GM23338 (cell line): ENCODE data around the gene TCERG1L.

Experiments
- CREB1 ChIP-seq: fragments of 250-450 bp; sonication (Bioruptor Pico); IDR thresholded peaks from 2 replicates; pipeline ENCODE4 v1.5.0; 2020; ENCODE audit warnings: low read depth, mild to moderate bottlenecking, moderate library complexity
- EZH2 ChIP-seq: fragments of 200-600 bp; sonication (generic); IDR thresholded peaks from one replicate; pipeline ENCODE4 v1.8.0; 2017; ENCODE audit warnings: antibody characterized with exemption, mild to moderate bottlenecking, low read depth; ENCODE audit not compliant: unreplicated experiment
- EZH2phosphoT487 ChIP-seq: fragments of 200-600 bp; sonication (generic); IDR thresholded peaks from one replicate; pipeline ENCODE4 v1.8.1; 2018; ENCODE audit warnings: antibody characterized with exemption; ENCODE audit not compliant: unreplicated experiment
- JUNB ChIP-seq: IDR thresholded peaks from one replicate; pipeline ENCODE4 v1.6.1; 2016; ENCODE audit warnings: antibody characterized with exemption; ENCODE audit not compliant: unreplicated experiment
- NANOG ChIP-seq: IDR thresholded peaks from 2 replicates; pipeline ENCODE4 v1.6.1; 2016; ENCODE audit warnings: antibody characterized with exemption, borderline replicate concordance
- POLR2AphosphoS5 ChIP-seq: IDR thresholded peaks from 2 replicates; pipeline ENCODE4 v1.6.1; 2016; ENCODE audit warnings: antibody characterized with exemption, low read depth
- STAT1 ChIP-seq: IDR thresholded peaks from one replicate; pipeline ENCODE4 v1.6.1; 2016; ENCODE audit warnings: antibody characterized with exemption; ENCODE audit not compliant: unreplicated experiment
- ZNF114 ChIP-seq: fragments of 250-450 bp; sonication (Bioruptor Pico); IDR thresholded peaks from 2 replicates; pipeline ENCODE4 v1.5.0; 2020; ENCODE audit warnings: mild to moderate bottlenecking, moderate library complexity
- ZNF331 ChIP-seq: fragments of 250-450 bp; sonication (Bioruptor Pico); IDR thresholded peaks from 2 replicates; pipeline ENCODE4 v1.5.0; 2020; ENCODE audit warnings: low read depth, mild to moderate bottlenecking, moderate library complexity
- TF ChIP-seq, protein P1 (sequence below), 2 experiments: fragments of 200-600 bp in 1 of 2; sonication (generic) in 1 of 2; conservative IDR thresholded peaks; 2 replicates each; pipeline versions ENCODE4 v1.5.1 to v1.6.1; 2016 to 2017; ENCODE audit warnings: antibody characterized with exemption in 2 of 2, low read depth in 2 of 2, mild to moderate bottlenecking in 2 of 2, moderate library complexity in 1 of 2
- TF ChIP-seq, protein P2 (sequence below): IDR thresholded peaks from one replicate; pipeline ENCODE4 v1.6.1; 2018; ENCODE audit warnings: antibody characterized with exemption; ENCODE audit not compliant: unreplicated experiment
- TF ChIP-seq, protein P3 (sequence below): IDR thresholded peaks from 2 replicates; pipeline ENCODE4 v1.6.1; 2016; ENCODE audit warnings: antibody characterized with exemption
- TF ChIP-seq, protein P4 (sequence below): fragments of 250-450 bp; sonication (Bioruptor Pico); IDR thresholded peaks from 2 replicates; pipeline ENCODE4 v1.5.0; 2020; ENCODE audit warnings: mild to moderate bottlenecking, moderate library complexity

DNA sequence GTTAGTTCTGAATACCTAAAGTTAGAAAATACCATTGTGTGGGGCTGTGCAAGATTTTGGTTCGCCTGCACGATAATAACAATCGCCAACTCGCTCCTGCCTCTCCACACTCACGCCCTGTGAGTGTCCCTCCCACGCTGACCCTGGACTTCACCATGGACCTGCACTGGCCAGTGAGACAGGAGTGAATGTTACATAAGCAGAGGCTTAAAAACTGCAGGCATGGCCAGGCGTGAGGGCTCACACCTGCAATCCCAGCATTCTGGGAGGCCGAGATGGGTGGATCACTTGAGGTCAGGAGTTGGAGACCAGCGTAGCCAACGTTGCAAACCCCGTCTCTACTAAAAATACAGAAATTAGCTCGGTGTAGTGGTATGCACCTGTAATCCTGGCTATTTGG lies 68.4 kb downstream of the TCERG1L start:
- TF ChIP-seq, protein P1, sequence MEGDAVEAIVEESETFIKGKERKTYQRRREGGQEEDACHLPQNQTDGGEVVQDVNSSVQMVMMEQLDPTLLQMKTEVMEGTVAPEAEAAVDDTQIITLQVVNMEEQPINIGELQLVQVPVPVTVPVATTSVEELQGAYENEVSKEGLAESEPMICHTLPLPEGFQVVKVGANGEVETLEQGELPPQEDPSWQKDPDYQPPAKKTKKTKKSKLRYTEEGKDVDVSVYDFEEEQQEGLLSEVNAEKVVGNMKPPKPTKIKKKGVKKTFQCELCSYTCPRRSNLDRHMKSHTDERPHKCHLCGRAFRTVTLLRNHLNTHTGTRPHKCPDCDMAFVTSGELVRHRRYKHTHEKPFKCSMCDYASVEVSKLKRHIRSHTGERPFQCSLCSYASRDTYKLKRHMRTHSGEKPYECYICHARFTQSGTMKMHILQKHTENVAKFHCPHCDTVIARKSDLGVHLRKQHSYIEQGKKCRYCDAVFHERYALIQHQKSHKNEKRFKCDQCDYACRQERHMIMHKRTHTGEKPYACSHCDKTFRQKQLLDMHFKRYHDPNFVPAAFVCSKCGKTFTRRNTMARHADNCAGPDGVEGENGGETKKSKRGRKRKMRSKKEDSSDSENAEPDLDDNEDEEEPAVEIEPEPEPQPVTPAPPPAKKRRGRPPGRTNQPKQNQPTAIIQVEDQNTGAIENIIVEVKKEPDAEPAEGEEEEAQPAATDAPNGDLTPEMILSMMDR (conservative IDR thresholded peaks at IDR 0.05; ENCODE audit: low read depth in 2 of 2): no peak
- TF ChIP-seq, protein P2, sequence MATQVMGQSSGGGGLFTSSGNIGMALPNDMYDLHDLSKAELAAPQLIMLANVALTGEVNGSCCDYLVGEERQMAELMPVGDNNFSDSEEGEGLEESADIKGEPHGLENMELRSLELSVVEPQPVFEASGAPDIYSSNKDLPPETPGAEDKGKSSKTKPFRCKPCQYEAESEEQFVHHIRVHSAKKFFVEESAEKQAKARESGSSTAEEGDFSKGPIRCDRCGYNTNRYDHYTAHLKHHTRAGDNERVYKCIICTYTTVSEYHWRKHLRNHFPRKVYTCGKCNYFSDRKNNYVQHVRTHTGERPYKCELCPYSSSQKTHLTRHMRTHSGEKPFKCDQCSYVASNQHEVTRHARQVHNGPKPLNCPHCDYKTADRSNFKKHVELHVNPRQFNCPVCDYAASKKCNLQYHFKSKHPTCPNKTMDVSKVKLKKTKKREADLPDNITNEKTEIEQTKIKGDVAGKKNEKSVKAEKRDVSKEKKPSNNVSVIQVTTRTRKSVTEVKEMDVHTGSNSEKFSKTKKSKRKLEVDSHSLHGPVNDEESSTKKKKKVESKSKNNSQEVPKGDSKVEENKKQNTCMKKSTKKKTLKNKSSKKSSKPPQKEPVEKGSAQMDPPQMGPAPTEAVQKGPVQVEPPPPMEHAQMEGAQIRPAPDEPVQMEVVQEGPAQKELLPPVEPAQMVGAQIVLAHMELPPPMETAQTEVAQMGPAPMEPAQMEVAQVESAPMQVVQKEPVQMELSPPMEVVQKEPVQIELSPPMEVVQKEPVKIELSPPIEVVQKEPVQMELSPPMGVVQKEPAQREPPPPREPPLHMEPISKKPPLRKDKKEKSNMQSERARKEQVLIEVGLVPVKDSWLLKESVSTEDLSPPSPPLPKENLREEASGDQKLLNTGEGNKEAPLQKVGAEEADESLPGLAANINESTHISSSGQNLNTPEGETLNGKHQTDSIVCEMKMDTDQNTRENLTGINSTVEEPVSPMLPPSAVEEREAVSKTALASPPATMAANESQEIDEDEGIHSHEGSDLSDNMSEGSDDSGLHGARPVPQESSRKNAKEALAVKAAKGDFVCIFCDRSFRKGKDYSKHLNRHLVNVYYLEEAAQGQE: no peak
- TF ChIP-seq EZH2: no peak
- no peak for TF ChIP-seq NANOG
- no peak for TF ChIP-seq EZH2phosphoT487
- no peak for TF ChIP-seq CREB1 (CRISPR knock-in tag)
- TF ChIP-seq POLR2AphosphoS5: no peak
- TF ChIP-seq ZNF331 (CRISPR knock-in tag): no peak
- no peak for TF ChIP-seq JUNB
- TF ChIP-seq, protein P3, sequence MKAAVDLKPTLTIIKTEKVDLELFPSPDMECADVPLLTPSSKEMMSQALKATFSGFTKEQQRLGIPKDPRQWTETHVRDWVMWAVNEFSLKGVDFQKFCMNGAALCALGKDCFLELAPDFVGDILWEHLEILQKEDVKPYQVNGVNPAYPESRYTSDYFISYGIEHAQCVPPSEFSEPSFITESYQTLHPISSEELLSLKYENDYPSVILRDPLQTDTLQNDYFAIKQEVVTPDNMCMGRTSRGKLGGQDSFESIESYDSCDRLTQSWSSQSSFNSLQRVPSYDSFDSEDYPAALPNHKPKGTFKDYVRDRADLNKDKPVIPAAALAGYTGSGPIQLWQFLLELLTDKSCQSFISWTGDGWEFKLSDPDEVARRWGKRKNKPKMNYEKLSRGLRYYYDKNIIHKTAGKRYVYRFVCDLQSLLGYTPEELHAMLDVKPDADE: no peak
- TF ChIP-seq, protein P4, sequence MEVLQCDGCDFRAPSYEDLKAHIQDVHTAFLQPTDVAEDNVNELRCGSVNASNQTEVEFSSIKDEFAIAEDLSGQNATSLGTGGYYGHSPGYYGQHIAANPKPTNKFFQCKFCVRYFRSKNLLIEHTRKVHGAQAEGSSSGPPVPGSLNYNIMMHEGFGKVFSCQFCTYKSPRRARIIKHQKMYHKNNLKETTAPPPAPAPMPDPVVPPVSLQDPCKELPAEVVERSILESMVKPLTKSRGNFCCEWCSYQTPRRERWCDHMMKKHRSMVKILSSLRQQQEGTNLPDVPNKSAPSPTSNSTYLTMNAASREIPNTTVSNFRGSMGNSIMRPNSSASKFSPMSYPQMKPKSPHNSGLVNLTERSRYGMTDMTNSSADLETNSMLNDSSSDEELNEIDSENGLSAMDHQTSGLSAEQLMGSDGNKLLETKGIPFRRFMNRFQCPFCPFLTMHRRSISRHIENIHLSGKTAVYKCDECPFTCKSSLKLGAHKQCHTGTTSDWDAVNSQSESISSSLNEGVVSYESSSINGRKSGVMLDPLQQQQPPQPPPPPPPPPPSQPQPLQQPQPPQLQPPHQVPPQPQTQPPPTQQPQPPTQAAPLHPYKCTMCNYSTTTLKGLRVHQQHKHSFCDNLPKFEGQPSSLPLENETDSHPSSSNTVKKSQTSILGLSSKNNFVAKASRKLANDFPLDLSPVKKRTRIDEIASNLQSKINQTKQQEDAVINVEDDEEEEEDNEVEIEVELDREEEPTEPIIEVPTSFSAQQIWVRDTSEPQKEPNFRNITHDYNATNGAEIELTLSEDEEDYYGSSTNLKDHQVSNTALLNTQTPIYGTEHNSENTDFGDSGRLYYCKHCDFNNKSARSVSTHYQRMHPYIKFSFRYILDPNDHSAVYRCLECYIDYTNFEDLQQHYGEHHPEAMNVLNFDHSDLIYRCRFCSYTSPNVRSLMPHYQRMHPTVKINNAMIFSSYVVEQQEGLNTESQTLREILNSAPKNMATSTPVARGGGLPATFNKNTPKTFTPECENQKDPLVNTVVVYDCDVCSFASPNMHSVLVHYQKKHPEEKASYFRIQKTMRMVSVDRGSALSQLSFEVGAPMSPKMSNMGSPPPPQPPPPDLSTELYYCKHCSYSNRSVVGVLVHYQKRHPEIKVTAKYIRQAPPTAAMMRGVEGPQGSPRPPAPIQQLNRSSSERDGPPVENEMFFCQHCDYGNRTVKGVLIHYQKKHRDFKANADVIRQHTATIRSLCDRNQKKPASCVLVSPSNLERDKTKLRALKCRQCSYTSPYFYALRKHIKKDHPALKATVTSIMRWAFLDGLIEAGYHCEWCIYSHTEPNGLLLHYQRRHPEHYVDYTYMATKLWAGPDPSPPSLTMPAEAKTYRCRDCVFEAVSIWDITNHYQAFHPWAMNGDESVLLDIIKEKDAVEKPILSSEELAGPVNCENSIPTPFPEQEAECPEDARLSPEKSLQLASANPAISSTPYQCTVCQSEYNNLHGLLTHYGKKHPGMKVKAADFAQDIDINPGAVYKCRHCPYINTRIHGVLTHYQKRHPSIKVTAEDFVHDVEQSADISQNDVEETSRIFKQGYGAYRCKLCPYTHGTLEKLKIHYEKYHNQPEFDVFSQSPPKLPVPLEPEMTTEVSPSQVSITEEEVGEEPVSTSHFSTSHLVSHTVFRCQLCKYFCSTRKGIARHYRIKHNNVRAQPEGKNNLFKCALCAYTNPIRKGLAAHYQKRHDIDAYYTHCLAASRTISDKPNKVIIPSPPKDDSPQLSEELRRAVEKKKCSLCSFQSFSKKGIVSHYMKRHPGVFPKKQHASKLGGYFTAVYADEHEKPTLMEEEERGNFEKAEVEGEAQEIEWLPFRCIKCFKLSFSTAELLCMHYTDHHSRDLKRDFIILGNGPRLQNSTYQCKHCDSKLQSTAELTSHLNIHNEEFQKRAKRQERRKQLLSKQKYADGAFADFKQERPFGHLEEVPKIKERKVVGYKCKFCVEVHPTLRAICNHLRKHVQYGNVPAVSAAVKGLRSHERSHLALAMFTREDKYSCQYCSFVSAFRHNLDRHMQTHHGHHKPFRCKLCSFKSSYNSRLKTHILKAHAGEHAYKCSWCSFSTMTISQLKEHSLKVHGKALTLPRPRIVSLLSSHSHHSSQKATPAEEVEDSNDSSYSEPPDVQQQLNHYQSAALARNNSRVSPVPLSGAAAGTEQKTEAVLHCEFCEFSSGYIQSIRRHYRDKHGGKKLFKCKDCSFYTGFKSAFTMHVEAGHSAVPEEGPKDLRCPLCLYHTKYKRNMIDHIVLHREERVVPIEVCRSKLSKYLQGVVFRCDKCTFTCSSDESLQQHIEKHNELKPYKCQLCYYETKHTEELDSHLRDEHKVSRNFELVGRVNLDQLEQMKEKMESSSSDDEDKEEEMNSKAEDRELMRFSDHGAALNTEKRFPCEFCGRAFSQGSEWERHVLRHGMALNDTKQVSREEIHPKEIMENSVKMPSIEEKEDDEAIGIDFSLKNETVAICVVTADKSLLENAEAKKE: no peak
- no peak for TF ChIP-seq STAT1
- no peak for TF ChIP-seq ZNF114 (CRISPR knock-in tag)
